Mammary epithelial cell (primary cell): ENCODE results near the gene FBXO21.

ENCODE experiments used
- EZH2 ChIP-seq: IDR thresholded peaks from 2 replicates; pipeline ENCODE4 v1.6.1; 2012; ENCODE audit warnings: low read length, inconsistent platforms, borderline replicate concordance
- TF ChIP-seq, protein P1 (sequence below), 2 donors: IDR thresholded peaks in 1 of 2; conservative IDR thresholded peaks in 1 of 2; 2 replicates each; pipeline ENCODE4 v1.5.1; 2011 to 2012; ENCODE audit warnings: inconsistent platforms in 2 of 2, low read length in 2 of 2, mild to moderate bottlenecking in 2 of 2, control low read depth in 1 of 2, low read depth in 1 of 2; ENCODE audit not compliant: insufficient read depth in 1 of 2; ENCODE audit errors: extremely low read depth in 1 of 2

DNA sequence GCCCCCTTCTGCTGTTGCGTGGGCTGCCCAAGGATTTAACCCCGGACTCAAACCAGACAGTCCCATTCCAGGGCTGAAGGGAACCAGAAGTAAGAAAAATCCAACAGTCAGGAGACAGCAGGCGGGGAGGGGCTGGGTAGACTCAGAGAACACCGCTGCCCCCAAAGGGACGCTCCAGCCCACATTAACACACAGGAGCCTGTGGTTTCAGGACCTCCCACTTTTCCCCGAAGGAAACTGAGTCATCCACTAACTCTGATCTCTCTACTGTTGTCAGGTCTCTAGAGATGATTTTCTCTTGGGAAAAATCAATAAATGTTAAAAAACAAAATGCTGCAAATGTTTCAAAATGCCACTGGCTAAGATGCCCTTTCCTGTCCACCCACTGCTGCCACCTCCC is 41.6 kb downstream of the FBXO21 start:
- no peak for TF ChIP-seq EZH2
- TF ChIP-seq, protein P1, sequence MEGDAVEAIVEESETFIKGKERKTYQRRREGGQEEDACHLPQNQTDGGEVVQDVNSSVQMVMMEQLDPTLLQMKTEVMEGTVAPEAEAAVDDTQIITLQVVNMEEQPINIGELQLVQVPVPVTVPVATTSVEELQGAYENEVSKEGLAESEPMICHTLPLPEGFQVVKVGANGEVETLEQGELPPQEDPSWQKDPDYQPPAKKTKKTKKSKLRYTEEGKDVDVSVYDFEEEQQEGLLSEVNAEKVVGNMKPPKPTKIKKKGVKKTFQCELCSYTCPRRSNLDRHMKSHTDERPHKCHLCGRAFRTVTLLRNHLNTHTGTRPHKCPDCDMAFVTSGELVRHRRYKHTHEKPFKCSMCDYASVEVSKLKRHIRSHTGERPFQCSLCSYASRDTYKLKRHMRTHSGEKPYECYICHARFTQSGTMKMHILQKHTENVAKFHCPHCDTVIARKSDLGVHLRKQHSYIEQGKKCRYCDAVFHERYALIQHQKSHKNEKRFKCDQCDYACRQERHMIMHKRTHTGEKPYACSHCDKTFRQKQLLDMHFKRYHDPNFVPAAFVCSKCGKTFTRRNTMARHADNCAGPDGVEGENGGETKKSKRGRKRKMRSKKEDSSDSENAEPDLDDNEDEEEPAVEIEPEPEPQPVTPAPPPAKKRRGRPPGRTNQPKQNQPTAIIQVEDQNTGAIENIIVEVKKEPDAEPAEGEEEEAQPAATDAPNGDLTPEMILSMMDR (conservative IDR thresholded peaks at IDR 0.05 in 1 of 2, IDR thresholded peaks at IDR 0.05 in 1 of 2; ENCODE audit: extremely low read depth in 1 of 2, insufficient read depth in 1 of 2, low read depth in 1 of 2, low read length in 2 of 2) = no peak
